ENCODE data around the gene PKN2.

Gene PKN2

GRCh38 chr1:88647249-88647645 lies 36.8 kb upstream of the PKN2 start:
- no peak overlapping the region for H3K4me3 ChIP-seq (ENCODE audit: low read depth, low read length)
- no peak for TF ChIP-seq POLR2A (IDR thresholded peaks at IDR 0.05; ENCODE audit: extremely low read depth, insufficient read length)
- TF ChIP-seq, protein P1, sequence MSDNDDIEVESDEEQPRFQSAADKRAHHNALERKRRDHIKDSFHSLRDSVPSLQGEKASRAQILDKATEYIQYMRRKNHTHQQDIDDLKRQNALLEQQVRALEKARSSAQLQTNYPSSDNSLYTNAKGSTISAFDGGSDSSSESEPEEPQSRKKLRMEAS (IDR thresholded peaks at IDR 0.05; ENCODE audit: low read depth, low read length) = no peak
- TF ChIP-seq MYC (IDR thresholded peaks at IDR 0.05; ENCODE audit: low read depth, low read length) = no peak
- TF ChIP-seq CTCF (IDR thresholded peaks at IDR 0.05; ENCODE audit: low read depth, low read length) = no peak
- peak; percentile 71 for DNase-seq (ENCODE audit: low read depth)

DNA sequence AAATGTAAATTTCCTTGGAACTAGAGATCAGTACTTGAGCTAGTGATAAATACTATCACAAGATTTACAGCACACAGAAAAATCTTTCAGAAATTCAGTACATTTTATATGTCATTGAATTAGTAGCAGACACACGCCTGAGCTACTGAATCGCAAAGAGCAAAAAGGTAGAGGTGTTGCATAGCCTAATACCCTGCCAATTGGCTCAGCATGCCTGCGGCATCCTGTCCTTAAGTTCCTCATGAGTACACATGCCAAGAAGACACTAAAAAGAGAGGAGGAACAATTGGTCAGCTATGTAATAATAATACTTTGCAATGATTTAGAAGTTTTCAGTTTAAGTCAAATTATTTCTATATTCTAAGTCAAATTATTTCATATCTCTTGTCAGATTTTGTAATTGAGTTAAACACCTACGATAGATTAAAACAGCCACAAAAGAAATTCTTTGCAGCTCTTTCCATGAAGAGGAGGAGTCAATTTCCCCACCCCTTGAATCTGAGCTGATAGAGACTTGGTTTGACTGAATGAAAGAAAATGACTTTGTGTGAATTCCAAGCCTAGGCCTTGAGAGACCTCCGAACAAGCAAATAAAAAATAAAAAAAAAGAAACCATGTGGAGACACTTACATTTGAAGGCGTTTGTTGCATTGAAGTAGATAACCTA lies 36.2 kb upstream of the PKN2 start:
- no peak overlapping the region for H3K4me3 ChIP-seq (ENCODE audit: low read depth, low read length)
- no peak for TF ChIP-seq CTCF (IDR thresholded peaks at IDR 0.05; ENCODE audit: low read depth, low read length)
- TF ChIP-seq, protein P1 (IDR thresholded peaks at IDR 0.05; ENCODE audit: low read depth, low read length) = no peak
- TF ChIP-seq POLR2A (IDR thresholded peaks at IDR 0.05; ENCODE audit: extremely low read depth, insufficient read length) = no peak
- TF ChIP-seq MYC (IDR thresholded peaks at IDR 0.05; ENCODE audit: low read depth, low read length) = no peak
- DNase-seq (ENCODE audit: low read depth) = no peak

GRCh38 chr1:88648706-88649105 lies 35.4 kb upstream of the PKN2 start:
- no peak for DNase-seq (ENCODE audit: low read depth)
- TF ChIP-seq MYC (IDR thresholded peaks at IDR 0.05; ENCODE audit: low read depth, low read length) (no peak), POLR2A (IDR thresholded peaks at IDR 0.05; ENCODE audit: extremely low read depth, insufficient read length) (no peak), CTCF (IDR thresholded peaks at IDR 0.05; ENCODE audit: low read depth, low read length) (no peak)
- TF ChIP-seq, protein P1 (IDR thresholded peaks at IDR 0.05; ENCODE audit: low read depth, low read length) = no peak
- no peak overlapping the region for H3K4me3 ChIP-seq (ENCODE audit: low read depth, low read length)

GRCh38 chr1:88649932-88650331 lies 34.1 kb upstream of the PKN2 start:
- TF ChIP-seq MYC (IDR thresholded peaks at IDR 0.05; ENCODE audit: low read depth, low read length) = no peak
- TF ChIP-seq, protein P1 (IDR thresholded peaks at IDR 0.05; ENCODE audit: low read depth, low read length) = no peak
- TF ChIP-seq CTCF (IDR thresholded peaks at IDR 0.05; ENCODE audit: low read depth, low read length) = no peak
- no peak for TF ChIP-seq POLR2A (IDR thresholded peaks at IDR 0.05; ENCODE audit: extremely low read depth, insufficient read length)
- no peak for DNase-seq (ENCODE audit: low read depth)
- no peak overlapping the region for H3K4me3 ChIP-seq (ENCODE audit: low read depth, low read length)

- H3K4me3 ChIP-seq (ENCODE audit: low read depth, low read length) = no peak overlapping the region
- no peak for TF ChIP-seq CTCF (IDR thresholded peaks at IDR 0.05; ENCODE audit: low read depth, low read length)
- TF ChIP-seq, protein P1 (IDR thresholded peaks at IDR 0.05; ENCODE audit: low read depth, low read length) = no peak
- no peak for TF ChIP-seq MYC (IDR thresholded peaks at IDR 0.05; ENCODE audit: low read depth, low read length)
- no peak for TF ChIP-seq POLR2A (IDR thresholded peaks at IDR 0.05; ENCODE audit: extremely low read depth, insufficient read length)
- no peak for DNase-seq (ENCODE audit: low read depth)
These were observed 33.2 kb upstream of the PKN2 start for GRCh38 chr1:88650676-88651418.
